Activated CD8-positive, alpha-beta memory T cell treated with anti-CD3 and anti-CD28 coated beads, Interleukin-2, amount 50 U/mL, for 4 hours (primary cell): ENCODE data around the gene DPEP1.
A peak's percentile ranks its signal among the peaks of the same experiment; 100 is the strongest.
"Not testable (repeated sequence)": the region's sequence is repeated elsewhere in the genome, so short reads cannot be mapped to it uniquely, and the experiment has no call there.

Source experiments
- DNase-seq: peaks from one replicate; pipeline ENCODE4 v3.0.0-alpha.2; 2020

The DPEP1 gene

DNA sequence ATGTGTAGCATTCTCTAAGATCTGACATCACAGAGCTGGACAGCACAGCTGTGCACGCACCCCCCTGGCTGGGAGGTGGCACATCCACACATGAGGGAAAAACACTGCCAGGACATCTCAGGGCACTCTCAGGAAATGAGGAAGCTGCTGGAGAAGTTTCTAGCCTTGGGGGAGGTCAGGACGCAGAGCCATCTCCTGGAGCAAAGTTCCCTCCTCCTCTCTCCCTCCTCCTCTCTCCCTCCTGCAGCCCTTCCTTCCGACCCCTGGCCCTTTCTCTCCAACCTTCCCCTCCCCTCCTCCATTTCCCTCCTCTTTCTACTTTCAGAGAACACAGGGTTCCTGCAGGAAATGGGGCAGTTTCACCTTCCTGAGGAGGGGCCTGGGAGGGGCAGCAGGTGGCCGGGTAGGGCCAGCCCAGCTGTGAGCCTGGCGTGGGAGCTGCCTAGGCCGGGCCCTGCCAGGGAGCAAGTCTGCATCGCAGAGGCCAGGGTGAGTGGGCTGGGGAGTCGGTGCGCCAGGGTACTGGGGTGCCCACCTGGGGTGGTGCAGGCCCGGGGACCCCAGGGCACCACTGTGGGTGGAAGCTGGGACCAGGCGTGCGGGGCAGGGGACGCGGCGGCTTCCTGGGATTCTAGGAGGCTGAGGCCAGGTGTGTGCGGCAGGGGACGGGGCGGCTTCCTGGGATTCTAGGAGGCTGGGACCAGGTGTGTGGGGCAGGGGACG, at the start of gene DPEP1:
DPEP1 (plus strand) TSS at position 412 of the 723 bp plus-strand sequence. CDS start 16,769 bp downstream, outside the sequence.
- DNase-seq = no peak

- DNase-seq = no peak
Observed at GRCh38 chr16:89564476-89565255, 48.8 kb upstream of the DPEP1 start.

GRCh38 chr16:89565256-89565505, 48.3 kb upstream of the DPEP1 start:
- no peak for DNase-seq

DNA sequence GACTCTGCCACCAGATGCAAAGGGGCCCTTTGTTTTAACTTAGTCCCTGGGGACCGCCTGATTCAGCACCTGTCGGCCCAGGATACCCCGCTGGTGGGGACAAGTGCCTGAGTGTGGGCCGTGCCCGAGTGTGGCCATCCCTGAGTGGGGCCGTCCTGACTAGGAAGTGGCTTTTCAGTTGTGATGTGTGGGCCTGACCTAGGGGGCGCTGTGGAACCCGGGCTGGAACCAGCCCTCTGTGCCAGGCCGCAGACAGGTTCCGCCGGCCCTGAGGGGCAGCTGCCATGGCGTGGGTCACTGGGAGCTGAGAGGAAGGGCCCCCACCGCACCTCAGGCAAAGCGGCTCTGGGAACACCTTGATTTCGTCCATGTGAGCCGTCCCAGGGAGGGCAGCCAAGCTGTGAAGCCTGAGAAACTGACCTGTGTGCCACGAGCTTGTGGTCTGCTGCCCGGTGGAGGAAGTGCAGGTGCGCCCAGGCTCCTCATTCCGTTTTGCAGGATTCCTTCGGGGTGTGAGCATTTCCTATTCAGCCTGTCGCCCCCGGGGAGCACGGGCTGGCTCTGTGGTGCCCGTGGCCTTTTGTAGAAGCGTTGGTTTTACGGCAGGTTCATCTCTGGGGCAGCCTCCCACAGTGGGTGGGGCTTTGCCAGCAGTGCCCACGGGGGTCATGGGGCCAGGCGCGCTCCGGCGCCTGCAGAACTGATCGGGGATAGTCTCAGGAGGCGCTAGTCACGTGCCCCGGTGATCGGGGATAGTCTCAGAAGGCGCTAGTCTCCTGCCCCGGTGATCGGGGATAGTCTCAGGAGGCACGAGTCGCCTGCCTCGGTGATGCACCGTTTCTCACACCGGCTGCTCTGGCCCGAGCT, 47.7 kb upstream of the DPEP1 start:
- DNase-seq = peak; percentile 53

DNA sequence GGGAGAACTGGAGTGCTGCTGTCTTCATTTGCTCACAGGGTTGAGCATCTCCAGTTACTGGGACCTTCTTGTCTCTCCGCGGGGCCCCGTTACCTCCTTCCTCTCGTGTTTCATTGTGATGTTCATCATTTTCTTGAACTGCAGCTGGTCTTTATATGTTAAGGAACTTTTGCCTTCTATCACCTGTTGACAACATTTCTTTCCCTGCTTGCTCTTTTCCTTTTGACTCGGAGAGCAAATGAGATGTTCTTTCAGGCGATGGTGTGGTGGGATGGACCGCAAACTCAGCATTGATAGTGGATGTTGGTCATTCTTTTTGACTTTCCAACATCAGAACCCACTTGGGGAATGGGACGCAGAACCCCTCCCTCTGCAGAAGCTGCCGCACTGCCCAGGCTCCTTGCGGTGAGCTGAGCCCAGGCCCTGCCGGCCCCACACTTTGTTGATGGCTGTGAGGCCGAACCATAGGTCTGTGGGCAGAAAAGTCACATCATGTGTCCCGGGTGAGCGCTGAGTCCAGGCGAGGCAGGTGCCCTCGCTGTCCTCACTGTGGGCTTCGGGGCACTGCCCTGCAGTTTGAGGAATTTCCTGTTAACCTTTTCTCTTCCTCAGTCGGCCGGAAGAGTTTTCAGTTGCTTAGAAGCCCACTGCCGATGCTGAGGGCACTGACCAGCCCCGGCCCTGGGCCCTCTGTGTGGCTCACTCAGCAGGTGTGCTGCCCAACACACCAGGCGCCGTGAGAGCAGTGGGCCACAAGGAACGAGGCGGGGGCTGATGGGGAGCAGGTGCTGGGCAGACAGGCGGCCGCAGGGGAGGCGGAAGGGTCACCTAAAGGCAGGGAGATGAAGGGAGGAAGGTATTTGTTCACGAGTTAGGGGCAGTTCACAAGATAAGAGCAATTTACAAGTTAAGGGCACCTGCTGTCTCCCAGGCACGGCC, 45.5 kb upstream of the DPEP1 start:
- no peak for DNase-seq

GRCh38 chr16:89569506-89570341, 43.7 kb upstream of the DPEP1 start:
- DNase-seq = no peak

GRCh38 chr16:89570342-89570923, 43.0 kb upstream of the DPEP1 start:
- no peak for DNase-seq

GRCh38 chr16:89570983-89571598, 42.4 kb upstream of the DPEP1 start:
- DNase-seq = not testable (repeated sequence)

DNA sequence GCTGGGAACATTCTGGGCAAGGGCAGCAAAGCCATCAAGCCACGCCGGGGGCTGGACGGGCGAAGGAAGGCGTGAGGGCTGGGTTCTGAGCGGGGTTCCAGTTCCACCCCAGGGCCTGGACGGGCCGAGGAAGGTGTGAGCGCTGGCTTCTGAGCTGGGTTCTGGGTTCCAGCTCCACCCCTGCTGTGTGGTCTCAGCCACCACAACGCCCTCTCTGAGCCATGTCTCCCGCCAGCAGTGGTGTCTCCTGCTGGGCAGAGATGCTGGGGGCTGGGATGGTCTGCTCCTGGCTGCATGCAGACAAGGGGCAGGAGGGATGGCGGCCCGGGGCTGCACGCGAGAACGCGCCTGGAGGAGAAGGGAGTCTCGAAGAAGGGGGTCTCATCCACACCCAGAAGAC, 41.8 kb upstream of the DPEP1 start:
- no peak for DNase-seq

DNA sequence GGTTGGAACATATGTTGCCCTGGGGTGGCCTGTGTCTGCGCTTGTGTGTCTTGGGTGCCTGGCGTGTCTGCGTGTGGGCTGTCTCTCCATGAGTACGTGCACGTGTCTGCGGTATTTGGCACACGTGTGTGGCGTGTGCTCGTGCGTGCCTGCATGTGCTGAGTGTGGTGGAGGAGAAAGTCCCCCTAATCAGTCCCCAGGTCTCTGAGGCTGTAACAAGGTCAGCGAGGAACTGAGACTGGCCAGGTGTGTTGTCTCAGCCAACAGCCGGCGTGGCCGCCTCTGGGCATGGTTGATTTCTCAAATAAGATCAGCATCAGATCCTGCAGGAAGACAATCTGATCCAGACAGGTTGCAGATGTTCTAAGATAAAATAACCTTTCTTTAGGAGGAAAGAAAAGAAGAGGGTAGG, 41.4 kb upstream of the DPEP1 start:
- DNase-seq = no peak

DNA sequence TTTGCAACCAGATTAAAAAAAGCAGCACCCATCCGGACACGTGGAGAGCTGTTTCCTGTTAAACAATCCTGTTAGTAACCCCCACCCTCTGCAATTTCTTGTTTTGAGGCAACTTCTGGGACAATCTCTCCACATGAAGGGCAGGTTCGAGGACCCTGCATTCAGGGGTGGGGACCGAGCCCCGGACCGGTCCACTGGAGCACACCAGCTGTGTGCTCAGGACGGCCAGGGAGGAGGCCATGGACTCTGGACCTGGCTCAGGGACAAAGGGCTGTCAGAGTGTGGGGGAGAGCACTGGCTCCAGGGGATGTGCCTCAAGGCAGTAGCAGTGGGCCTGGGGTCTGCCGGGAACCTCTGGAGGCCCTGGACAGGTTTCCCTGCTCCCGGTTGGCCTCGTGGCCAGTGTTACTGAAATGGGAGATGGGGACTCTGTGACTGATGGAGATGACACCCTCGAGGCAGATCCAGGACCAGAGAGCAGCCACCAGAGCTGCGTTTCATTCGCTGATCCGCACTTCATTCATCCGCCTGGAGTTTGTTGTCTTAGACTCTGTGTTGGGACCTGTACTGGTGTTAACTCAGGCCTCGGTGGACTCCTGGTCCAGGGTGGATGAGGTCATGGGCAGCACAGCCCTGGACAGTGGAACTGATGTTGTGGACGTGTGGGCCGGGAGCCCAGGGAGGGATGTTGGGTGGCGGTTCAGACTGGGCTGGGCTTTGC, 40.8 kb upstream of the DPEP1 start:
- no peak for DNase-seq

DNA sequence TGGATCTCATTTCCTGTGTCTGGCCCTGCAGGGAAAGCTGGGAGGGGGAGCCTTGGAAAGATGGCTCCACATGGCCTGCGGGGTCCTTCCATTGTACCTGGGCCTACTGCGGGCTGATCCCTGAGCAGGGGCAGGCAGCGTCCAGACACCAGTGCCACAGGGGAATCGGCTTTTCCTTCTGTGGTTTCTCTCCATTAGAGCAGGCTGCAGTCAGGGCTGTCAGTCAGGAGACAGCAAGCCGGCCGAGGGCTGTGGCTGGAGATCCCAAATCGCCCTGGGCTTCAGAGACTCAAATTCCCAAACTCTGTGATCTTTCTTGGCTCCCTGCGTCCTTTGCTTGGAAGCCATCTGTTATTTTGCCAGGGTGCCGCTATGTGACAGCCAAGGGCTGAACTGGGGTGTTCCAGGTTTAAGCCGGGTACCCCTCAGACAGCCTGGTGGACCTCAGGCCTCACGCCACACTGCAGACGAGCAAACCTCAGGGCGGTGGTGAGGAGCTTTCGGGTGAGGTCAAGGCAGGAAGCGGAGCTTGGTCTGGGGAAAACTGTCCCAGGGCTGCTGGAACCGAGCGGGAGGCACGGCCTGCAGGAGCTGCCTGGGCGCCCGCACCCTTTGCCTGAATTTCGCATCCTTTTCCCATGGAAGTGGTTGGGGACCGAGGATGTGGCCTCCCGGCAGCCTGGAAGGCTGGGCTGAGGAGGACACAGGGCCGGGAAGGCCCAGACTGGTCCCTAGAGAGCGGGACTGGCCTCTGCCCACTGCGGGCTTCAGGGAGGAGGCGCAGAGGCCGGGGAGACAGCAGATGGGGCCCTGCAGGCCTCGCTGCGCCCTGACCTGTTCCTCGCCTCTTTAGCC, 39.4 kb upstream of the DPEP1 start:
- no peak for DNase-seq

- peak; percentile 58 for DNase-seq
Observed at GRCh38 chr16:89574681-89575246, 38.7 kb upstream of the DPEP1 start.

- DNase-seq = no peak
Observed at GRCh38 chr16:89575247-89576152, 37.9 kb upstream of the DPEP1 start, which contains the start of gene CPNE7. TSS of gene CPNE7 (plus strand) at chr16:89575758. CDS start at chr16:89575898, 140 bp downstream.

- DNase-seq = no peak
Observed at GRCh38 chr16:89576153-89577054, 37.0 kb upstream of the DPEP1 start.

DNA sequence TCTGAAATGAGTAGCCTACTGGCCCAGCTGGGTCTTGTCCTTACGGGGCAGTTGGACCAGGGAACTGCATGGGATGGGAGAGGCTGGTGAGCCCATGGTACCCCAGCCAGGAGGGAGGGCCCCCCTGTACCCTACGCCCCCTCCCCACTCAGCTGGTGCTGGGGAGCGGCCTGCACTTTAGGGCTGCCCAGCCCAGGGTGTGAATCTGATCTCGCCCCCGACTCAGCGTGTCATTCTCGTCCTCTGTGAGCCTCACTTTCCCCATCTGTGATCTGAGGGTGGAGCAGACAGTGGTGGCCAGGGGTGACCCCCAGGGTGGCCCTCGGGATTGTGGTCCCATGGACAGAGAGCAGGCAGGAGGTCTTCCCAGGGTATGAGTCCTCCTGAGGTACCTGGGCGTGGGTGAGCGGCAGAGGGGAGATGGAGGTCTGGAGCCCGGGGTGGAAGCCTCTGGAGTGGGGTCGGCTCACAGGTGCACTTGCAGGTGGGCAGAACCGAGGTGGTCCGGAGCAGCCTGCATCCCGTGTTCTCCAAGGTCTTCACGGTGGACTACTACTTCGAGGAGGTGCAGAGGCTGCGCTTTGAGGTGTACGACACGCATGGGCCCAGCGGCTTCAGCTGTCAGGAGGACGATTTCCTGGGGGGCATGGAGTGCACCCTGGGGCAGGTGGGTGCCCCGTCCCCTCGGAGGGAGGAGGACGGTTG, 36.2 kb upstream of the DPEP1 start:
- no peak for DNase-seq
